OCI-LY1 (cell line): ENCODE data around the gene WLS.

Experiments
- H2AFZ ChIP-seq: fragments of 200-600 bp; sonication (generic), shearing (Covaris generic); 2 replicates; pipeline ENCODE4 v1.6.0; 2014; ENCODE audit warnings: antibody characterized with exemption, mild to moderate bottlenecking, low read length
- H3F3A ChIP-seq: fragments of 200-600 bp; sonication (generic), shearing (Covaris generic); 2 replicates; pipeline ENCODE4 v1.6.0; 2014; ENCODE audit warnings: mild to moderate bottlenecking, antibody characterized with exemption, low read length, moderate library complexity; ENCODE audit not compliant: insufficient read depth
- H3K27ac ChIP-seq: fragments of 200-600 bp; sonication (generic); 2 replicates; pipeline ENCODE4 v1.5.1; 2014; ENCODE audit warnings: low read length, mixed run types, mild to moderate bottlenecking, low read depth; ENCODE audit not compliant: poor library complexity, severe bottlenecking
- H3K27me3 ChIP-seq: fragments of 200-600 bp; sonication (generic); 2 replicates; pipeline ENCODE4 v1.6.0; 2014; ENCODE audit warnings: antibody characterized with exemption, mild to moderate bottlenecking, low read length, moderate library complexity; ENCODE audit not compliant: insufficient read depth
- H3K36me3 ChIP-seq: fragments of 200-600 bp; sonication (generic); 2 replicates; pipeline ENCODE4 v1.6.1; 2014; ENCODE audit warnings: mild to moderate bottlenecking, antibody characterized with exemption, low read length, moderate library complexity, mixed read lengths; ENCODE audit not compliant: insufficient read depth
- H3K4me1 ChIP-seq: fragments of 200-600 bp; sonication (generic); 2 replicates; pipeline ENCODE4 v1.5.1; 2014; ENCODE audit warnings: mild to moderate bottlenecking, low read length, moderate library complexity; ENCODE audit not compliant: insufficient read depth, severe bottlenecking
- H3K4me2 ChIP-seq: fragments of 200-600 bp; sonication (generic), shearing (Covaris generic); 2 replicates; pipeline ENCODE4 v1.6.1; 2014; ENCODE audit warnings: low read length
- H3K4me3 ChIP-seq: fragments of 200-600 bp; sonication (generic); 2 replicates; pipeline ENCODE4 v1.5.1; 2014; ENCODE audit warnings: low read length, low read depth, mild to moderate bottlenecking, mixed read lengths; ENCODE audit not compliant: poor library complexity, severe bottlenecking
- H3K79me2 ChIP-seq: fragments of 200-600 bp; shearing (Covaris generic); 2 replicates; pipeline ENCODE4 v1.6.1; 2016; ENCODE audit warnings: mixed run types, low read length, mixed read lengths; ENCODE audit not compliant: insufficient read depth
- H3K9ac ChIP-seq: fragments of 200-600 bp; sonication (generic), shearing (Covaris generic); 2 replicates; pipeline ENCODE4 v1.6.1; 2014; ENCODE audit warnings: mild to moderate bottlenecking, low read length, mixed read lengths
- H3K9me2 ChIP-seq: fragments of 200-600 bp; sonication (generic), shearing (Covaris generic); 2 replicates; pipeline ENCODE4 v1.6.1; 2014; ENCODE audit warnings: low read depth, mild to moderate bottlenecking, low read length, mixed read lengths
- H3K9me3 ChIP-seq: fragments of 200-600 bp; shearing (Covaris generic); 2 replicates; pipeline ENCODE4 v1.6.1; 2014; ENCODE audit warnings: low read length, mixed read lengths
- H4K20me1 ChIP-seq: fragments of 200-600 bp; sonication (generic), shearing (Covaris generic); 2 replicates; pipeline ENCODE4 v1.6.0; 2016; ENCODE audit warnings: mild to moderate bottlenecking, low read length; ENCODE audit not compliant: insufficient read depth
- EZH2 ChIP-seq: fragments of 200-600 bp; sonication (generic), shearing (Covaris generic); IDR thresholded peaks from 2 replicates; pipeline ENCODE4 v1.8.0; 2017; ENCODE audit warnings: borderline replicate concordance, mixed run types, mild to moderate bottlenecking, antibody characterized with exemption, low read length, moderate library complexity, mixed read lengths
- TF ChIP-seq, protein P1 (sequence below): fragments of 200-600 bp; sonication (generic), shearing (Covaris generic); IDR thresholded peaks from 2 replicates; pipeline ENCODE4 v1.5.1; 2017; ENCODE audit warnings: mild to moderate bottlenecking, antibody characterized with exemption, low read length, moderate library complexity, mixed read lengths

WLS gene

DNA sequence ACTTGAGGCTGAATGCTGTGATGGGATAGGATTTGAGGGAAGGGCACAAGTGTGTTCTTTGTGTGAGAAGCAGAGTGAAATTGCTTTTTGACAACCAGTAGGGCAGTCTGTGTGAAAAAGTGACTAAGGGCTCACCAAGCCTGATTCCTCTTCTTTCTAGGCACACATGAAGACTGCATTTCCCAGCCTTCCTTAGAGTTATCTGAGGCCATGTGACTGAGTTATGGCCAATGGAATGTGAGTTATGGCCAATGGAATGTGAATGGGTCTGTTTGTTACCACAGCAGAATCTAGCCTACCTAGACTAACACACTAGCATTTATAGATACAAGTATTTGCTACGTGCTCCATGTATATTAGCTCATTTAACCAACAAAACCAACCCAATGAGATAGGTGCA is 146.6 kb downstream of the WLS start:
- Histone ChIP-seq H3K4me3 (no peak overlapping the region), H4K20me1 (no peaks in the 10 kb centered on the region), H3K4me1 (no peaks in the 10 kb centered on the region), H3K79me2 (no peaks in the 10 kb centered on the region), H3K9me3 (no peaks in the 10 kb centered on the region), H3K27ac (no peak overlapping the region), H3K4me2 (no peak overlapping the region), H3K27me3 (no peaks in the 10 kb centered on the region), H2AFZ (no peak overlapping the region), H3K9ac (no peak overlapping the region), H3F3A (no peaks in the 10 kb centered on the region), H3K36me3 (no peaks in the 10 kb centered on the region), H3K9me2 (no peaks in the 10 kb centered on the region)
- TF ChIP-seq EZH2 = no peak
- TF ChIP-seq, protein P1, sequence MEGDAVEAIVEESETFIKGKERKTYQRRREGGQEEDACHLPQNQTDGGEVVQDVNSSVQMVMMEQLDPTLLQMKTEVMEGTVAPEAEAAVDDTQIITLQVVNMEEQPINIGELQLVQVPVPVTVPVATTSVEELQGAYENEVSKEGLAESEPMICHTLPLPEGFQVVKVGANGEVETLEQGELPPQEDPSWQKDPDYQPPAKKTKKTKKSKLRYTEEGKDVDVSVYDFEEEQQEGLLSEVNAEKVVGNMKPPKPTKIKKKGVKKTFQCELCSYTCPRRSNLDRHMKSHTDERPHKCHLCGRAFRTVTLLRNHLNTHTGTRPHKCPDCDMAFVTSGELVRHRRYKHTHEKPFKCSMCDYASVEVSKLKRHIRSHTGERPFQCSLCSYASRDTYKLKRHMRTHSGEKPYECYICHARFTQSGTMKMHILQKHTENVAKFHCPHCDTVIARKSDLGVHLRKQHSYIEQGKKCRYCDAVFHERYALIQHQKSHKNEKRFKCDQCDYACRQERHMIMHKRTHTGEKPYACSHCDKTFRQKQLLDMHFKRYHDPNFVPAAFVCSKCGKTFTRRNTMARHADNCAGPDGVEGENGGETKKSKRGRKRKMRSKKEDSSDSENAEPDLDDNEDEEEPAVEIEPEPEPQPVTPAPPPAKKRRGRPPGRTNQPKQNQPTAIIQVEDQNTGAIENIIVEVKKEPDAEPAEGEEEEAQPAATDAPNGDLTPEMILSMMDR = no peak

DNA sequence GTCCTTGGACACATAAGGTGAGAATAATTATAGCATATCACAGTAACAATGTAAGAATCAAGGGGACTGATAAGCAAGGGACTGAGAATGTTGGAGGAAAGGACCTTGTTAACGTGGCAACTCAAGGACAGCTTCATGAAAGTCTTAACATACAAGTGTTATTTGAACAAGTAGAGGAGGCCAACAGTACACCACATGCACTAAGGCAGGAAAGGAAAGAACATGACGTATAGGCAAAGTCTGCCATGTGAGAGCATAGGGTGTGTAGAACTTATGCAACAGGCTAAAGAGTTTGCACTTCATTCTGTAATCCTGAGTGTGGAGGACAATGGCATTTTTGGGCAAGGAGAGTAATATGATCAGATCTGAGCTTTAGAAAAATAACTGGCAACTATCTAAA is 148.6 kb downstream of the WLS start:
- TF ChIP-seq EZH2 = no peak
- TF ChIP-seq, protein P1 = no peak
- no peaks in the 10 kb centered on the region for H3K27me3 ChIP-seq
- no peaks in the 10 kb centered on the region for H4K20me1 ChIP-seq
- no peak overlapping the region for H3K9ac ChIP-seq
- no peaks in the 10 kb centered on the region for H3K9me2 ChIP-seq
- no peaks in the 10 kb centered on the region for H3K9me3 ChIP-seq
- H3K36me3 ChIP-seq = no peaks in the 10 kb centered on the region
- no peak overlapping the region for H3K4me3 ChIP-seq
- H3K4me2 ChIP-seq = no peak overlapping the region
- H3K27ac ChIP-seq = no peak overlapping the region
- H2AFZ ChIP-seq = no peak overlapping the region
- no peaks in the 10 kb centered on the region for H3K4me1 ChIP-seq
- H3K79me2 ChIP-seq = no peaks in the 10 kb centered on the region
- H3F3A ChIP-seq = no peaks in the 10 kb centered on the region

DNA sequence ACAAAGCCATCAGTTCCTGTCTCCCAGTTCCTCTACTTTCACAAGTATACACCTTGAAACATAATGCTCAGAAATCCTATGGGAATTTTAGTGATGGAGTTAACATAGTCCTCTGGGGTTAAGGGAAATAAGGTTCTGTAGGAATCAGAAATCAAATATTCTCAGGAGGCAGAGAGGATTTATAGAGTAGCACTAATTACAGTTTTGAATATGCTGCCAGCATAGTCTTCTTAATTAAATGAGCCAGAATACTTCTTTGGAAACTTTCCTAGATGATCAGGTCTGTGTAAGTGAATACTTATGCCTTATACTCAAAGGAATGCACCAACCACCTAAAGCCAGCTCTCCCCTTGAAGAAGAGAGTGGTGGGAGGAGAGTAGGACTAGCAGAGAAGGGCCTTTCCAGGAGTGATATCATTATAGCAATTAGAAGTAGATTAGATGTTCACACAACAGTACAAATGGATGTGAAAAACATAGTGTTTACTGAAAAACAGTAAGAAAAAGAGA is 150.5 kb downstream of the WLS start:
- H3K36me3 ChIP-seq = no peaks in the 10 kb centered on the region
- H3K4me1 ChIP-seq = no peaks in the 10 kb centered on the region
- no peaks in the 10 kb centered on the region for H3K27me3 ChIP-seq
- H3K9me2 ChIP-seq = no peaks in the 10 kb centered on the region
- no peak overlapping the region for H3K9ac ChIP-seq
- no peak overlapping the region for H2AFZ ChIP-seq
- H4K20me1 ChIP-seq = no peaks in the 10 kb centered on the region
- no peak overlapping the region for H3K4me3 ChIP-seq
- no peaks in the 10 kb centered on the region for H3K9me3 ChIP-seq
- no peak overlapping the region for H3K4me2 ChIP-seq
- no peaks in the 10 kb centered on the region for H3K79me2 ChIP-seq
- no peak overlapping the region for H3K27ac ChIP-seq
- TF ChIP-seq EZH2 = no peak
- TF ChIP-seq, protein P1 = no peak
- no peaks in the 10 kb centered on the region for H3F3A ChIP-seq
